Astrocyte (in vitro differentiated cells and primary cell): ENCODE measurements around the gene HNRNPL. TPM values are rescaled to one million over a fixed set of nuclear protein-coding genes. Genes with fewer than 3 reads are reported as not detected.
A peak's percentile ranks its signal among the peaks of the same experiment; 100 is the strongest.

Source experiments
- DNase-seq: peaks from one replicate; pipeline ENCODE4 v3.0.0-alpha.2; 2010; ENCODE audit warnings: low read depth
- FAIRE-seq: peaks from 2 replicates; lab custom pipeline; 2011; peaks lifted over from hg19 to GRCh38; lab: Jason Lieb, UNC
- H2AFZ ChIP-seq: 2 replicates; pipeline ENCODE4 v1.6.0; 2012; ENCODE audit warnings: low read depth, low read length, inconsistent platforms
- H3K27ac ChIP-seq: 2 replicates; pipeline ENCODE4 v1.5.1; 2011; ENCODE audit warnings: low read depth, low read length, inconsistent platforms
- H3K27me3 ChIP-seq: 2 replicates; pipeline ENCODE4 v1.6.0; 2011; ENCODE audit warnings: low read length, inconsistent platforms; ENCODE audit not compliant: insufficient read depth
- H3K36me3 ChIP-seq: 2 replicates; pipeline ENCODE4 v1.5.1; 2011; ENCODE audit warnings: low read length, inconsistent platforms; ENCODE audit not compliant: insufficient read depth
- H3K4me1 ChIP-seq: 2 replicates; pipeline ENCODE4 v1.5.1; 2011; ENCODE audit warnings: low read length, inconsistent platforms; ENCODE audit not compliant: insufficient read depth
- H3K4me2 ChIP-seq: 2 replicates; pipeline ENCODE4 v1.6.0; 2012; ENCODE audit warnings: low read length, inconsistent platforms
- H3K4me3 ChIP-seq: 2 replicates; pipeline ENCODE4 v1.5.1; 2011; ENCODE audit warnings: low read depth, mild to moderate bottlenecking, low read length, inconsistent platforms; ENCODE audit not compliant: insufficient read depth
- H3K79me2 ChIP-seq: 2 replicates; pipeline ENCODE4 v1.6.0; 2012; ENCODE audit warnings: mild to moderate bottlenecking, low read length, inconsistent platforms; ENCODE audit not compliant: insufficient read depth
- H3K9ac ChIP-seq: 2 replicates; pipeline ENCODE4 v1.6.0; 2012; ENCODE audit warnings: mild to moderate bottlenecking, low read length, inconsistent platforms
- H3K9me3 ChIP-seq: 2 replicates; pipeline ENCODE4 v1.5.1; 2012; ENCODE audit warnings: low read depth, mild to moderate bottlenecking, low read length, inconsistent platforms; ENCODE audit not compliant: insufficient read depth
- H4K20me1 ChIP-seq: 2 replicates; pipeline ENCODE4 v1.6.0; 2012; ENCODE audit warnings: low read length, inconsistent platforms; ENCODE audit not compliant: insufficient read depth
- H3K27ac Mint-ChIP-seq: one replicate; pipeline ENCODE4 v1.8.0; 2021; ENCODE audit warnings: mild to moderate bottlenecking, mixed read lengths; ENCODE audit not compliant: unreplicated experiment
- H3K27me3 Mint-ChIP-seq: one replicate; pipeline ENCODE4 v1.8.0; 2021; ENCODE audit warnings: low read depth, mixed read lengths; ENCODE audit not compliant: unreplicated experiment
- H3K36me3 Mint-ChIP-seq: one replicate; pipeline ENCODE4 v1.8.0; 2021; ENCODE audit warnings: low read depth, mixed read lengths; ENCODE audit not compliant: unreplicated experiment
- H3K4me1 Mint-ChIP-seq: one replicate; pipeline ENCODE4 v1.8.0; 2021; ENCODE audit warnings: low read depth, mixed read lengths; ENCODE audit not compliant: unreplicated experiment
- H3K4me3 Mint-ChIP-seq: one replicate; pipeline ENCODE4 v1.8.0; 2021; ENCODE audit warnings: mild to moderate bottlenecking, moderate library complexity, mixed read lengths; ENCODE audit not compliant: unreplicated experiment
- H3K9me3 Mint-ChIP-seq: one replicate; pipeline ENCODE4 v1.8.0; 2021; ENCODE audit warnings: mild to moderate bottlenecking, mixed read lengths; ENCODE audit not compliant: unreplicated experiment
- CTCF ChIP-seq: IDR thresholded peaks from 2 replicates; pipeline ENCODE4 v1.5.1; 2011; ENCODE audit warnings: low read depth, mild to moderate bottlenecking, inconsistent platforms, low read length, moderate library complexity; ENCODE audit not compliant: insufficient read depth
- EZH2 ChIP-seq: IDR thresholded peaks from 2 replicates; pipeline ENCODE4 v1.6.1; 2012; ENCODE audit warnings: mild to moderate bottlenecking, low read length, inconsistent platforms; ENCODE audit not compliant: insufficient read depth
- total RNA-seq: library from RNA; stranded (reverse); gene quantifications from 2 replicates; pipeline ENCODE4 v1.2.1, GENCODE V29; 2021

HNRNPL gene
- total RNA-seq, 1 donor from 2014 or later = 314 TPM

- H3K36me3 Mint-ChIP-seq = peaks cover 17% of the 10 kb centered on the region
Measured at GRCh38 chr19:38850436-38850975, 720 bp upstream of the HNRNPL start.

GRCh38 chr19:38849147-38849859 is 483 bp downstream of the HNRNPL start:
- H3K9me3 ChIP-seq = no peaks in the 10 kb centered on the region
- Mint-ChIP-seq H3K4me1 (peaks cover 21% of the 10 kb centered on the region), H3K36me3 (peaks cover 19% of the 10 kb centered on the region), H3K27me3 (no peaks in the 10 kb centered on the region), H3K9me3 (no peaks in the 10 kb centered on the region), H3K4me3 (peak overlapping the region; percentile 92), H3K27ac (peak overlapping the region; percentile 99)
- H3K36me3 ChIP-seq = peaks cover 25% of the 10 kb centered on the region
- H4K20me1 ChIP-seq = peaks cover 47% of the 10 kb centered on the region
- no peaks in the 10 kb centered on the region for H3K27me3 ChIP-seq
- H3K27ac ChIP-seq = peak overlapping the region; percentile 97
- H3K79me2 ChIP-seq = peaks cover 49% of the 10 kb centered on the region
- no peak for FAIRE-seq
- peak overlapping the region; percentile 90 for H3K9ac ChIP-seq
- DNase-seq = peak; percentile 72
- peak overlapping the region; percentile 93 for H3K4me2 ChIP-seq
- peak overlapping the region; percentile 84 for H3K4me3 ChIP-seq
- no peak overlapping the region for H2AFZ ChIP-seq
- no peak for TF ChIP-seq EZH2
- H3K4me1 ChIP-seq = peaks cover 30% of the 10 kb centered on the region

More at GRCh38 chr19:38850436-38850975, 720 bp upstream of the HNRNPL start:
- no peaks in the 10 kb centered on the region for H3K27me3 ChIP-seq
- H3K27ac Mint-ChIP-seq = peak overlapping the region; percentile 99
- TF ChIP-seq EZH2 (no peak), CTCF (no peak)
- H3K9me3 Mint-ChIP-seq = no peaks in the 10 kb centered on the region
- H3K79me2 ChIP-seq = peaks cover 37% of the 10 kb centered on the region
- H3K9ac ChIP-seq = peak overlapping the region; percentile 92
- H3K9me3 ChIP-seq = no peaks in the 10 kb centered on the region
- no peaks in the 10 kb centered on the region for H3K27me3 Mint-ChIP-seq
- peak overlapping the region; percentile 92 for H3K4me3 Mint-ChIP-seq
- DNase-seq = no peak
- H4K20me1 ChIP-seq = peaks cover 35% of the 10 kb centered on the region
- FAIRE-seq = no peak
- peak overlapping the region; percentile 72 for H3K27ac ChIP-seq
- peaks cover 19% of the 10 kb centered on the region for H3K36me3 ChIP-seq
- peaks cover 21% of the 10 kb centered on the region for H3K4me1 Mint-ChIP-seq
- H3K4me1 ChIP-seq = peaks cover 30% of the 10 kb centered on the region
- H3K4me2 ChIP-seq = peak overlapping the region; percentile 86
- peak overlapping the region; percentile 63 for H3K4me3 ChIP-seq
- peak overlapping the region; percentile 48 for H2AFZ ChIP-seq

- Histone ChIP-seq H3K36me3 (peaks cover 33% of the 10 kb centered on the region), H3K27ac (peak overlapping the region; percentile 70), H3K9me3 (no peaks in the 10 kb centered on the region), H3K4me1 (peaks cover 30% of the 10 kb centered on the region), H3K9ac (peak overlapping the region; percentile 90), H4K20me1 (peaks cover 55% of the 10 kb centered on the region), H3K4me3 (peak overlapping the region; percentile 84), H2AFZ (no peak overlapping the region), H3K79me2 (peaks cover 56% of the 10 kb centered on the region), H3K27me3 (no peaks in the 10 kb centered on the region), H3K4me2 (peak overlapping the region; percentile 93)
- H3K27me3 Mint-ChIP-seq = no peaks in the 10 kb centered on the region
- FAIRE-seq (no peak), DNase-seq (no peak)
- H3K4me3 Mint-ChIP-seq = peak overlapping the region; percentile 92
- H3K27ac Mint-ChIP-seq = peak overlapping the region; percentile 90
- no peaks in the 10 kb centered on the region for H3K9me3 Mint-ChIP-seq
- no peak for TF ChIP-seq CTCF
- TF ChIP-seq EZH2 = no peak
- H3K4me1 Mint-ChIP-seq = peaks cover 21% of the 10 kb centered on the region
- peaks cover 19% of the 10 kb centered on the region for H3K36me3 Mint-ChIP-seq
Measured at GRCh38 chr19:38848299-38849146, 1.3 kb downstream of the HNRNPL start.
